Brain microvascular endothelial cell (primary cell): ENCODE data around the gene SLC37A4.

Source experiments
- DNase-seq: peaks from one replicate; pipeline ENCODE4 v3.0.0-alpha.2; 2020
- H3K27ac ChIP-seq: fragments of 250-450 bp; sonication (Bioruptor Pico); 2 replicates; pipeline ENCODE4 v1.5.1; 2020; ENCODE audit warnings: mild to moderate bottlenecking, moderate library complexity
- H3K27me3 ChIP-seq: fragments of 250-450 bp; sonication (Bioruptor Pico); replicated peaks from 2 replicates; pipeline ENCODE4 v1.5.1; 2020; ENCODE audit warnings: mild to moderate bottlenecking
- H3K36me3 ChIP-seq: fragments of 250-450 bp; sonication (Bioruptor Pico); replicated peaks from 2 replicates; pipeline ENCODE4 v1.5.1; 2020; ENCODE audit warnings: mild to moderate bottlenecking
- H3K4me3 ChIP-seq: 2 replicates; pipeline ENCODE4 v1.5.1; 2011; ENCODE audit warnings: low read depth, mild to moderate bottlenecking, control low read depth, low read length, moderate library complexity
- in situ Hi-C: cut with HindIII; loops from 2 replicates; pipeline ENCODE4 v1.10.0; 2017; ENCODE audit warnings: low sequenced_read_pairs, low pct_ligation_motif_present
- TF ChIP-seq, protein P1 (sequence below): IDR thresholded peaks from 2 replicates; pipeline ENCODE4 v1.5.1; 2011; ENCODE audit warnings: low read depth, mild to moderate bottlenecking, moderate library complexity, low read length, control low read depth, inconsistent platforms; ENCODE audit errors: missing control alignments

Gene SLC37A4

DNA sequence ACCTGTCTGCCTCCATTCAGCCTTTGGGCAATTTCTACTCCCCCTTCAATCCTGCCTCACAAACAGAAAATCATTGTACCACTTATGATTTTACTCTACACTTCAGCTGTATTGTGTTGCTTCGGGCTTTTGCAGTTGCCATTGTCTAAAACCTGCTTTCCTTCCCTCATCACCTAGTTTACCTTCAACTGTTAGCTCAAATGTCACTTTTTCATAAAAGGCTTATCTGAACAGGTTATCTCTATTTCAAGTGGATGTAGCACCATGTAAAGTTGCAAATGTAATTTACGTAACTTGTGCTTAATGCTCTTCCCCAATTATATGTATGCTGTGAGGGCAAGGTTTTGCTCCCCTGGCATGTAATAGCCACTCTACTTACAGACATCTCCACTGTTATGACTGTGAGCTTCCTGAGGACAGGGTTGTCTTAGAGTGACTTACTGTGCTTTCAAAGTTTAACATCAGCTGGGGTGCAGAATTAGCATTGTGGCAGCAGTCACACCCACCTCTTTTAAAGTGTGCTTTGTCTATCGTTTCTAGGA, 18.0 kb downstream of the SLC37A4 start:
- Histone ChIP-seq H3K4me3 (no peak overlapping the region), H3K36me3 (peaks cover 45% of the 10 kb centered on the region), H3K27me3 (no peaks in the 10 kb centered on the region), H3K27ac (no peak overlapping the region)
- TF ChIP-seq, protein P1, sequence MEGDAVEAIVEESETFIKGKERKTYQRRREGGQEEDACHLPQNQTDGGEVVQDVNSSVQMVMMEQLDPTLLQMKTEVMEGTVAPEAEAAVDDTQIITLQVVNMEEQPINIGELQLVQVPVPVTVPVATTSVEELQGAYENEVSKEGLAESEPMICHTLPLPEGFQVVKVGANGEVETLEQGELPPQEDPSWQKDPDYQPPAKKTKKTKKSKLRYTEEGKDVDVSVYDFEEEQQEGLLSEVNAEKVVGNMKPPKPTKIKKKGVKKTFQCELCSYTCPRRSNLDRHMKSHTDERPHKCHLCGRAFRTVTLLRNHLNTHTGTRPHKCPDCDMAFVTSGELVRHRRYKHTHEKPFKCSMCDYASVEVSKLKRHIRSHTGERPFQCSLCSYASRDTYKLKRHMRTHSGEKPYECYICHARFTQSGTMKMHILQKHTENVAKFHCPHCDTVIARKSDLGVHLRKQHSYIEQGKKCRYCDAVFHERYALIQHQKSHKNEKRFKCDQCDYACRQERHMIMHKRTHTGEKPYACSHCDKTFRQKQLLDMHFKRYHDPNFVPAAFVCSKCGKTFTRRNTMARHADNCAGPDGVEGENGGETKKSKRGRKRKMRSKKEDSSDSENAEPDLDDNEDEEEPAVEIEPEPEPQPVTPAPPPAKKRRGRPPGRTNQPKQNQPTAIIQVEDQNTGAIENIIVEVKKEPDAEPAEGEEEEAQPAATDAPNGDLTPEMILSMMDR, result no peak
- DNase-seq, result no peak
- in situ Hi-C loops, result no loop called here

DNA sequence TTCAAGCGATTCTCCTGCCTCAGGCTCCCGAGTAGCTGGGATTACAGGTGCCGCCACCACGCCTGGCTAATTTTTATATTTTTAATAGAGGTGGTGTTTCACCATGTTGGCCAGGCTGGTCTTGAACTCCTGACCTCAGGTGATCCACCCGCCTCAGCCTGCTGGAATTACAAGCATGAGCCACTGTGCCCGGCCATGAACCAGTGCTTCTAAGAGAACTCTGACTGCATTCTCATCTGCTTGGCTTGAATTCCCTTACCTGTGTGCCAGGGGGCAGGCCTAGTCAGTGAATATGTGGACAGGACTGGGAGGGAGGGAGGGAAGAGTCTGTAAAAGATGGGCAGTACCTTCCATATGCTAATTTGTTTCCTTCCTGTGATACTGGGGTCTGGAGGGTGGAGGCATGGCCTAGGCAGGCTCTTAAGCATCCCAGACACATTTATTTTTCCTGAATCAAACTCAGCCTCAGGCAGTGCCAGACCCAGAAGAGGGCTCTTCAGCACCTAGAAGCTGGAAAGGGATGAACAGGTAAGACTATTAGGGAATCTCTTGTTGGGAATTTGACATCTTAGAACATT, 19.1 kb downstream of the SLC37A4 start:
- Histone ChIP-seq H3K27me3 (no peaks in the 10 kb centered on the region), H3K36me3 (peaks cover 49% of the 10 kb centered on the region), H3K27ac (no peak overlapping the region), H3K4me3 (no peak overlapping the region)
- TF ChIP-seq, protein P1, result no peak
- in situ Hi-C loops, result no loop called here
- no peak for DNase-seq

DNA sequence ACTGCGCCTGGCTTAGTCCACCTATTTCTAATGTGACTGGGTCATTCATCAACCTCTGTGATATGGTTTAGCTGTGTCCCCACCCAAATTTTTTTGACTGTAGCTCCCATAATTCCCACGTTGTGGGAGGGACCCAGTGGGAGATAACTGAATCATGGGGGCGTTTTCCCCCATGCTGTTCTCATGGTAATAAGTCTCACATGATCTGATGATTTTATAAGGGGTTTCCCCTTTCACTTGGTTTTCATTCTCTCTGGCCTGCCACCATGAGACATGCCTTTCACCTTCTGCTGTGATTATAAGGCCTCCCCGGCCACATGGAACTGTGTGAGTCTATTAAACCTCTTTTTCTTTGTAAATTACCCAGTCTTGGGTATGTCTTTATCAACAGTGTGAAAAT, 24.0 kb downstream of the SLC37A4 start:
- DNase-seq, result no peak
- Histone ChIP-seq H3K27me3 (no peaks in the 10 kb centered on the region), H3K27ac (no peak overlapping the region), H3K4me3 (no peak overlapping the region), H3K36me3 (peaks cover 16% of the 10 kb centered on the region)
- TF ChIP-seq, protein P1, result no peak
- in situ Hi-C loops, result no loop called here

DNA sequence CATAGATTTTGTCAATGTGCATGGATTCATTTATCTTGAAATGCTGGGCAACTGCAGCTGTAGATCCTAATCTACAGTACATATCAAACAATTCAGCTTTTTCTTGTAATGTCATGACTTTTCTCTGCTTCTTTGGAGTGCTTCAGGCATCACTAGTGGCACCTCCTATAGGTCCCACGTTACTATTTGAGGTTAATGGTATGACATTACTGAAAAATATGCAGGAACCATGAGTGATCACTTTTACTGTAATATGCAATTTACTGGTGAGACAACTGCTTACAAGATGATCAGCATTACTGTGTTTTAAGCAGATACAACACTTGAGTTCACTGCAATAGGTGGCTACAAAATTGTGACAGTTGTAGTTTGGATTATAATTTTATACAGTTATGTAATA, 29.8 kb downstream of the SLC37A4 start:
- H3K27me3 ChIP-seq, result no peaks in the 10 kb centered on the region
- H3K36me3 ChIP-seq, result peaks cover 4% of the 10 kb centered on the region
- no peak overlapping the region for H3K27ac ChIP-seq
- in situ Hi-C loops, result no loop called here
- TF ChIP-seq, protein P1, result no peak
- DNase-seq, result no peak
- no peak overlapping the region for H3K4me3 ChIP-seq

DNA sequence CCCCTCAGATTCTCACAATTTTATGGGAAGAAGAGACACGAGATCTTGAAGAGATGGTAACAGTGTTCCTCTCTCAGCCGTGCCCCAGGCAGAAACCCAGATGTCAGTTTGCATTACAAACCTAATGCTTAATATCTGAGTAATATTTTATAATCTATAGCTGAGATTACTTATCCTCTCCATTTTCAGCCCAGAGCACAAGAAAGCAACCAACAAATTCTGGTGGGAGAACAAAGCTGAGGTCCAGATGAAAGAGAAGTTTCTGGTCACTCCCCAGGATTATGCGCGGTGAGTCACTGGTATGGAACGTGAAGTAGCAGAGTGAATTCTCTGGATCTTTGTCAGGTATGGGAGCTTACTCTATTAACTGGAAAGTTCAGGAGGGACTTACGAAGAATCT, 31.9 kb downstream of the SLC37A4 start:
- peaks cover 4% of the 10 kb centered on the region for H3K36me3 ChIP-seq
- peak; percentile 58 for DNase-seq
- in situ Hi-C loops, result no loop called here
- TF ChIP-seq, protein P1, result no peak
- peak overlapping the region; percentile 15 for H3K27ac ChIP-seq
- peak overlapping the region; percentile 82 for H3K4me3 ChIP-seq
- no peaks in the 10 kb centered on the region for H3K27me3 ChIP-seq

DNA sequence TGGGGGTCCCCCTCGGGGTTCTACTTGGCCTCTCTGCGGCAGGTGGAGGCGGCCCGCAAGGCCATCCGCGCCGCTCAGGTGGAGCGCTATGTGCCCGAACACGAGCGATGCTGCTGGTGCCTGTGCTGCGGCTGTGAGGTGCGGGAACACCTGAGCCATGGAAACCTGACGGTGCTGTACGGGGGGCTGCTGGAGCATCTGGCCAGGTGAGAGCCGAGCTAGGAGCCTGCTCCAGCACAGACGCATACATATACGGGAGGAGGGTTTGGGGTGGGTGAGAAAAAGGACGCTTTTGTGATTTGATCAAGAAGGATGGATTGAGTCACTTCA, 32.3 kb downstream of the SLC37A4 start:
- Histone ChIP-seq H3K27me3 (no peaks in the 10 kb centered on the region), H3K27ac (no peak overlapping the region), H3K36me3 (peaks cover 4% of the 10 kb centered on the region), H3K4me3 (peak overlapping the region; percentile 82)
- in situ Hi-C loops, result no loop called here
- TF ChIP-seq, protein P1, result no peak
- DNase-seq, result no peak
